ENCODE results near the gene NCAPD3. TPM values are rescaled to one million over a fixed set of nuclear protein-coding genes. Genes with fewer than 3 reads are reported as not detected.

The NCAPD3 gene
- total RNA-seq: 100 to 1,000 TPM in 1 of 2 experiments, 10 to 100 TPM in 1; 94.6 to 101 TPM

- POLR2A ChIA-PET: interaction anchor here (0.7 to 5.6 kb wide), 15 partner anchors 9 to 279 kb away, joined by 3 to 67 read pairs (median 4); partner anchors contain the start of genes ACAD8, GLB1L2, GLB1L3 and IGSF9B
- intact Hi-C loops (cut with micrococcal nuclease): loop anchor here (1.0 to 10.0 kb wide), 7 partner anchors 24 to 296 kb away; partner anchors contain the start of genes ACAD8, JAM3 and THYN1
- CTCF ChIA-PET: interaction anchor here (0.6 to 2.8 kb wide), 13 partner anchors 10 to 296 kb away, joined by 3 to 12 read pairs (median 4); partner anchors contain the start of genes ACAD8, GLB1L3 and THYN1
- peak; percentile 98 for DNase-seq
- Mint-ChIP-seq H3K9me3 (no peaks in the 10 kb centered on the region), H3K4me3 (peak within 1 kb of the TSS; percentile 98), H3K36me3 (peaks cover 20% of the 10 kb centered on the region), H3K4me1 (ENCODE audit: low read depth) (peaks cover 54% of the 10 kb centered on the region), H3K27ac (peak within 1 kb of the TSS; percentile 97), H3K27me3 (no peaks in the 10 kb centered on the region)
Measured at GRCh38 chr11:134223836-134224709, at the start of gene NCAPD3, which contains the start of gene VPS26B. NCAPD3 (minus strand) TSS chr11:134223967; CDS start chr11:134223926, 41 bp downstream. VPS26B (plus strand) TSS chr11:134224671; CDS start chr11:134225123, 452 bp downstream.

GRCh38 chr11:134273317-134273712 is 49.5 kb upstream of the NCAPD3 start:
- intact Hi-C loops (cut with micrococcal nuclease): loop anchor here (10.0 kb wide), 2 partner anchors 141 to 311 kb away; partner anchors contain the start of gene B3GAT1
- ChIA-PET POLR2A (interaction anchor here (0.8 to 5.2 kb wide), 2 partner anchors 20 to 49 kb away, joined by 4 to 45 read pairs; partner anchors contain the start of genes ACAD8, NCAPD3, THYN1 and VPS26B), CTCF (interaction anchor here (1.0 to 3.9 kb wide), 5 partner anchors 9 to 49 kb away, joined by 3 to 26 read pairs (median 4); partner anchors contain the start of genes NCAPD3 and VPS26B)
- H3K27me3 Mint-ChIP-seq: peaks cover 4% of the 10 kb centered on the region
- H3K36me3 Mint-ChIP-seq: peaks cover 3% of the 10 kb centered on the region
- no peak overlapping the region for H3K27ac Mint-ChIP-seq
- no peak overlapping the region for H3K4me3 Mint-ChIP-seq
- peaks cover 2% of the 10 kb centered on the region for H3K9me3 Mint-ChIP-seq
- peaks cover 41% of the 10 kb centered on the region for H3K4me1 Mint-ChIP-seq (ENCODE audit: low read depth)
- no peak for DNase-seq

- ChIA-PET CTCF (interaction anchor here (0.9 to 3.9 kb wide), 6 partner anchors 9 to 49 kb away, joined by 3 to 26 read pairs (median 4); partner anchors contain the start of genes NCAPD3 and VPS26B), POLR2A (interaction anchor here (5.2 kb wide), 1 partner anchor 49 kb away, joined by 45 read pairs; the partner anchor contains the start of genes NCAPD3 and VPS26B)
- Mint-ChIP-seq H3K36me3 (peaks cover 3% of the 10 kb centered on the region), H3K27me3 (peaks cover 4% of the 10 kb centered on the region), H3K9me3 (no peaks in the 10 kb centered on the region), H3K27ac (no peak overlapping the region), H3K4me3 (no peak overlapping the region), H3K4me1 (ENCODE audit: low read depth) (peaks cover 41% of the 10 kb centered on the region)
- DNase-seq: no peak
- intact Hi-C loops (cut with micrococcal nuclease): loop anchor here (10.0 kb wide), 2 partner anchors 142 to 312 kb away; partner anchors contain the start of gene B3GAT1
Measured at GRCh38 chr11:134272381-134273316, 48.9 kb upstream of the NCAPD3 start.

GRCh38 chr11:134271978-134272377 is 48.2 kb upstream of the NCAPD3 start:
- Mint-ChIP-seq H3K27me3 (peaks cover 1% of the 10 kb centered on the region), H3K27ac (no peak overlapping the region), H3K36me3 (peaks cover 1% of the 10 kb centered on the region), H3K9me3 (no peaks in the 10 kb centered on the region), H3K4me3 (no peak overlapping the region), H3K4me1 (ENCODE audit: low read depth) (peaks cover 39% of the 10 kb centered on the region)
- DNase-seq: no peak
- CTCF ChIA-PET: interaction anchor here (0.9 kb wide), 1 partner anchor 10 kb away, joined by 5 read pairs; no protein-coding TSS in a partner anchor
- POLR2A ChIA-PET: no interaction called here
- intact Hi-C loops (cut with micrococcal nuclease): loop anchor here (10.0 kb wide), 2 partner anchors 143 to 313 kb away; partner anchors contain the start of gene B3GAT1

GRCh38 chr11:134270250-134270714 is 46.5 kb upstream of the NCAPD3 start:
- CTCF ChIA-PET: interaction anchor here (0.7 to 1.8 kb wide), 5 partner anchors 8 to 46 kb away, joined by 3 to 9 read pairs (median 3); partner anchors contain the start of gene VPS26B
- no peak overlapping the region for H3K27ac Mint-ChIP-seq
- POLR2A ChIA-PET: interaction anchor here (0.6 kb wide), 1 partner anchor 18 kb away, joined by 3 read pairs; no protein-coding TSS in a partner anchor
- H3K9me3 Mint-ChIP-seq: no peaks in the 10 kb centered on the region
- peak; percentile 47 for DNase-seq
- peak overlapping the region; percentile 4 for H3K4me3 Mint-ChIP-seq
- peaks cover 36% of the 10 kb centered on the region for H3K4me1 Mint-ChIP-seq (ENCODE audit: low read depth)
- H3K27me3 Mint-ChIP-seq: no peaks in the 10 kb centered on the region
- H3K36me3 Mint-ChIP-seq: no peaks in the 10 kb centered on the region
- intact Hi-C loops (cut with micrococcal nuclease): loop anchor here (10.0 kb wide), 2 partner anchors 145 to 315 kb away; partner anchors contain the start of gene B3GAT1

GRCh38 chr11:134267966-134268365 is 44.2 kb upstream of the NCAPD3 start:
- Mint-ChIP-seq H3K27ac (no peak overlapping the region), H3K9me3 (no peaks in the 10 kb centered on the region), H3K4me1 (ENCODE audit: low read depth) (peaks cover 17% of the 10 kb centered on the region), H3K36me3 (peaks cover 2% of the 10 kb centered on the region), H3K4me3 (no peak overlapping the region), H3K27me3 (no peaks in the 10 kb centered on the region)
- ChIA-PET CTCF (no interaction called here), POLR2A (no interaction called here)
- DNase-seq: no peak
- intact Hi-C loops (cut with micrococcal nuclease): no loop called here

GRCh38 chr11:134267461-134267860 is 43.7 kb upstream of the NCAPD3 start:
- H3K4me3 Mint-ChIP-seq: no peak overlapping the region
- no peak overlapping the region for H3K27ac Mint-ChIP-seq
- no peaks in the 10 kb centered on the region for H3K27me3 Mint-ChIP-seq
- ChIA-PET POLR2A (no interaction called here), CTCF (no interaction called here)
- H3K4me1 Mint-ChIP-seq (ENCODE audit: low read depth): peaks cover 13% of the 10 kb centered on the region
- peaks cover 2% of the 10 kb centered on the region for H3K36me3 Mint-ChIP-seq
- no peaks in the 10 kb centered on the region for H3K9me3 Mint-ChIP-seq
- intact Hi-C loops (cut with micrococcal nuclease): no loop called here
- DNase-seq: no peak

- ChIA-PET POLR2A (no interaction called here), CTCF (interaction anchor here (1.8 kb wide), 1 partner anchor 9 kb away, joined by 5 read pairs; the partner anchor contains the start of gene GLB1L3)
- intact Hi-C loops (cut with micrococcal nuclease): no loop called here
- peaks cover 2% of the 10 kb centered on the region for H3K36me3 Mint-ChIP-seq
- H3K4me3 Mint-ChIP-seq: no peak overlapping the region
- no peaks in the 10 kb centered on the region for H3K9me3 Mint-ChIP-seq
- no peak overlapping the region for H3K27ac Mint-ChIP-seq
- no peak for DNase-seq
- H3K27me3 Mint-ChIP-seq: no peaks in the 10 kb centered on the region
- peaks cover 11% of the 10 kb centered on the region for H3K4me1 Mint-ChIP-seq (ENCODE audit: low read depth)
Measured at GRCh38 chr11:134266841-134267251, 43.1 kb upstream of the NCAPD3 start.

- H3K27me3 Mint-ChIP-seq: no peaks in the 10 kb centered on the region
- POLR2A ChIA-PET: no interaction called here
- no peaks in the 10 kb centered on the region for H3K9me3 Mint-ChIP-seq
- CTCF ChIA-PET: interaction anchor here (1.8 kb wide), 1 partner anchor 10 kb away, joined by 5 read pairs; the partner anchor contains the start of gene GLB1L3
- H3K4me3 Mint-ChIP-seq: no peak overlapping the region
- peaks cover 11% of the 10 kb centered on the region for H3K4me1 Mint-ChIP-seq (ENCODE audit: low read depth)
- peaks cover 2% of the 10 kb centered on the region for H3K36me3 Mint-ChIP-seq
- no peak for DNase-seq
- intact Hi-C loops (cut with micrococcal nuclease): no loop called here
- H3K27ac Mint-ChIP-seq: no peak overlapping the region
Measured at GRCh38 chr11:134266440-134266839, 42.7 kb upstream of the NCAPD3 start.

- intact Hi-C loops (cut with micrococcal nuclease): no loop called here
- no peak for DNase-seq
- Mint-ChIP-seq H3K4me1 (ENCODE audit: low read depth) (peaks cover 2% of the 10 kb centered on the region), H3K27ac (no peak overlapping the region), H3K4me3 (no peak overlapping the region), H3K36me3 (peaks cover 2% of the 10 kb centered on the region), H3K9me3 (no peaks in the 10 kb centered on the region), H3K27me3 (no peaks in the 10 kb centered on the region)
- ChIA-PET CTCF (interaction anchor here (1.5 to 1.8 kb wide), 2 partner anchors 10 to 11 kb away, joined by 5 to 14 read pairs; partner anchors contain the start of gene GLB1L3), POLR2A (no interaction called here)
Measured at GRCh38 chr11:134264966-134265764, 41.4 kb upstream of the NCAPD3 start.
